ENCODE measurements around the gene CACNB3.

CACNB3 gene

DNA sequence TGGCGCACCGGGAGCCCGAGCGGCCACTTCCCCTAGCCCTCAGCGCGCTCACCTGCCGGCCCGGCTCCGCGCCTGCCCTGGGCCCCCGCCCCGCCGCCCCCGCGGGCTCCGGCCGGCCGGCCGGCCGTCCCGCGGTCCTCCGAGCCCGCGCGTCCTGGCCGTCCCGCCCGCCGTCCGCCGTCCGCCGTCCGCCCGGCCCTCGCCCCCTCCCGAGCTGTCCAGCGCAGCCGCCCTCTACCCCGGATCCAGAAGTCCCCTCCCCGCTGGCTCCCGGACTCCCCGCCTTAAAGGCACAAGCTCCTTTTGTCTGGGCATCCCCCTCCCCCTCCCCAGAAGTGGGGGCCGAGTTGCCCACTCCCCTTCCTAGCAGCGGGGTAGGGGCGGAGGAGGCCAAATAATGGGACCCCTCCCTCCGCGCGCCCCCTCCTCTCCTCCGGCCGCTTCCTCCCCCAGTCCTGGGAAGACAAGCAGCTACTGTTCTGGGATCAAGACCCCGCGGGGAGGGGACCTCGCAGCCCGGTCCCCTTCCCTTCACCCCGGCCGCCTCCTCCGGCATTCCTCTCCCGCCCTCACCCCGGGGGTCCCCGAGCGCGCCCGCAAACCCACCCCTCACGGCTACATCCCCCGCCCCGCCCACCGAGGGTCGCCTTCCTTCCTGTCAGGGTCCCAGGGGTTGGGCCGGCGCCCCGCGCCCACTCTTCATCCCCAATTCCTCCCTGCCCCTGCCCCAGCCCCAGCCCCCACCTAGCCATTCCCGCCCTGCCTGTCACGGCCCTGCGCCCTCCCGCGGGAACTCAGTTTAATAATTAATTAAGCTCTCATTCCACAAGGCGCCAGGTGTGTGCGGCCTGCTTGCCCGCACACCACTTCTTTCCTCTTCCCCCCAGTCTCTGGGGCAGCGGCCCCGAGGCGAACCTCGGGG is 29.2 kb upstream of the CACNB3 start, which contains the start of gene ADCY6:
Gene ADCY6 (minus strand): TSS at position 236 of the 922 bp plus-strand sequence. CDS start 5,655 bp downstream, outside the sequence.
- DNase-seq, result peak; percentile 14

DNA sequence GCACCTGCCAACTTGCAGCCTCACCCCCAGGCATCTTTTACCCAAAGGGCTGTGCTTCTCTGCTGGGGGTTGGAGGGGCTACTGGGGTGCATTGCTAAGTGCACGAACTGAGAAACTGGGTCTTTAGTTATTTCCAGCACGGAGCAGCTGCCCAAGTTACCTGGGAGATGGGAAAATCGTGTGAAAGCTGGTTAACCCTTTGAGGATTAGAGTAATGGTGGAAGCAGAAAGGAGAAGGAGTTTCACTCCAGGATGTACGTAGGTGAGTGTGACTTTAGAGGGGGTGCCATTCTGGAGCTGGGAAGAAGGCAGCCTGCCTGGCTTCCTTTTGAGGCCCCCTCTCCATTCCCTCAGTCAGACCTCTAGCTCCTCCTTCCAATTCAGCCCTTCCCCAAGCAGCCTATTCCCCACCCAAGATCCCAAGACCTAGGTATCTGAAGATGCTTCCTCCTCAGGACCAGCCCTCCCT is 28.4 kb upstream of the CACNB3 start:
- DNase-seq, result no peak

DNA sequence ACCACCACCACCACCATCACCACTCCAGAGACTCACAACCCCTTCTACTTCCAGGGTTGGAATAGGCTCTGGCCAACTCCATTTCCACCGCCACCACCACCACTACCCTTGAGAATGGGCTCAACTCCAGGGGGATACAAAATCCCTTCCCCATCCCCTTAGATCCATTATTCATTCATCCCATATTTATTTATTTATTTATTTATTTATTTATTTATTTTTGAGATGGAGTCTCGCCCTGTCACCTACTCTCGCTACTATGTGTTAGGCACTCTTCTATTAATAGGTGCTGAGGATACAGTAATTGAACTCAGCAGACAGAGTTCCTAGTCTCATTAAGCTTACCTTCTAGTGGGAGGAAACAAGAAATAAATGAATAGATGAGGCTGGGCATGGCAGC is 24.6 kb upstream of the CACNB3 start:
- DNase-seq, result no peak

DNA sequence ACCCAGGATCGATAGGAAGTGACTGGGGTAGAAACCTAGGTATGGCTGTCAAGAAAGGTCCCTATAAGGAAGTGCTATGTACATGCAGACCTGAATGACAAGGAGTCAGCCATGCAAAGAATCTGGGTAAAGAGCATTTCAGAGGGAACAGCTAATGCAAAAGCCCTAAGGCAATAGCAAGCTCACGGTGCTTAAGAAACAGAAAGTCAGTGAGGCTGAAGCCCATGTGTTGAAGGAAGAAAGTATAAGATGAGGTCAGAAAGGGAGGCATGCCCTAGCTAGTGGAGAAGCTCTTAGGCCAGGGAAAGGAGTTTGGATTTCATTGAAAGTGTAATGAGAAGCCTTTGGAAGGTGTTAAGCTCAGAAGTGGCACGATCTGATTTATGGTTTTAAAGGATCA is 23.4 kb upstream of the CACNB3 start:
- DNase-seq, result no peak

DNA sequence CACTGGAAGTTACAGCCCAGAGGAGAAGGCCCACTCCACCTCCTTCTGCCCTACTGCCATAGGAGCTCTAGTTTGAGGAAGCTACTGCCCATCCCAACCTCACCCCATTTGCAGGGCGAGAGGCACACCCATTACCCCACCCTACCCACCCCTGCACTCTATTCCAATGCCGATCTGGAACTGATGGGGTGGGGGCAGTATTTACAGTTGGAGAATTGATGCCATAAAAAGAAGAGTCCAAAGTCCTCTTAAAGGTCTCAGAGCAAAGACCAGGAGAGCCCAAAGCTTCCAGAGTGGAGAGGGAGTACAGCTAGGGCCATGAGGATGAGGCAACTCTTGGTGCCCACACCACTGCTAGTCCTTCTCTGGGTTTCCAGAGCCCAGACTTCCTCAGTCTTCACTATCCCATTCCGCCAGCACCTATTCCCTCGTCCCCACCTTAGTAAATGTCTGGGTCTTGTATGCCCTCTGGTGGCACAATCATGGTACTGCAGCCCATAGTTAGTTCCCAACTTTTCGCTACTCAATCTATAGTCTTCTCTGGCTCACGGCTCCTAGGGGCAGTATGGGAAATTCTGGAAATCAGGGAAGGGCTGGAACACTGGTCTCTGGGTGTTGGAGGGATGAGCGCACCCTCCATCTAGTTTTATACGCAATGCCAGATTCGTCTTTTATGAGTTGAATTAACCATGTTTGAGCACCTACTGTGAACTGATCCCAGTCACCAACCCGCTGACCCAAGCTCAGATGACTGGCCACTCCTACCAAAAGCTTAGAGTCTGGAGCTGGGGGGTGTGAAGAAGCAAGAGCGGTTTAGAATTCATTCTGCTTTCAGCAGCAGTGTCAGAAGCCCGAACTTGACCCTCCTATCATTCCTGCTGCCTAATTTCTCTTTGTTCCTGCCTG is 22.5 kb upstream of the CACNB3 start:
- peak; percentile 55 for DNase-seq

DNA sequence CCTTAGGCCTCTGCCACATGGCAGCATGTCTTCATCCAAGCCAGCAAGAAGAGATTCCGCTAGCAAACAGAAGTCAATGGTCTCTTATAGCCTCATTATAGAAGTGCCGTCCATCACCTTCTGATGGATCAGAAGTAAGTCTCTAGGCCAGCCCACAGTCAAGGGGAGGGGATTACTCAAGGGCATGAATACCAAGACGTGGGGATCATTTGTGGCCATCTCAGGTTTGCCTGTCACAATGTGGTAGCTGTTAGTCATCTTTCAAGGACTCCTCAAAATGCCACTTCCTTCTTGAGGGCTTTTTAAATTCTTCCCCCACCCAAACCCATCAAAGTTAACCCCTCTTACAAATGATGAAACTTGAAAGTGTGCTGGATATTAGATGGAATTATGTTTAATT is 21.3 kb upstream of the CACNB3 start:
- no peak for DNase-seq

DNA sequence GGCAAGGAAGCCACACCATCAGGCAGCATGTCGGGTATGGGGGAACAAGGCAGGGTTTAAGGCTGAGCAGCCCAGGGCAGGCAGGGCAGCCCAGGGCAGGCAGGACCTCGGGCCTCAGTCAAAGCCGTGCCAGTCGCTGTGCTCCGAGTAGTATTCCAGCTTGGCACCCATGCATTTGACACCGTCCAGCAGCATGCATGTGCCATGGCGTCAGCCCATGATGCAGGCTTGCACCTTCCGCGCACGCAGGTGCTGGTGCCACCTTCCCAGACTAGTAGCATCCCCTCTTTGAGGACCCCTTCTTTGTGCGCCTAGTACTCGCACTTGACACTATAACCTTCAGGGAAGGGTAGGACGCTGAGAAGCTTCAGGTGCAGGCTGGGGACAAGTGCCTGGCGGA is 17.8 kb upstream of the CACNB3 start:
- no peak for DNase-seq

DNA sequence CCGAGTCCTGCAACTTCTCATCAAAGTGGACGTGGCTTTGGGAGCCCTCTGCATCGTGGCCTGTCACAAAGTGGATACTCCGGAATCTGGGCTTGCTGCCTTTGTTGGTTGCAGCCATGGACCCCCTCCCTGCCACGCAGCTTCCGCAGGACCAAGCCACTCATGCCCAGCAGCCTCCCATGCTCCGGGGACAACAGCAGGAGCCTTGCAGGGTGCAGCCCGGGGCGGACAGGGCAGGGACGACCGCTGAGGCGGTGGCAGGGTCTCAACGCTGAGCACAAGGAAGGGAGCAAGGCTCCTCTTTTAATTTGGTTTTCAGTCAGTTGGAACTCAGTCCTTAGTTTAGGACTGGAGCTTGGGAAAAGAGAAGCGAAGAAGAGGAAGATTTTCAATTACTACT is 17.3 kb upstream of the CACNB3 start:
- no peak for DNase-seq

DNA sequence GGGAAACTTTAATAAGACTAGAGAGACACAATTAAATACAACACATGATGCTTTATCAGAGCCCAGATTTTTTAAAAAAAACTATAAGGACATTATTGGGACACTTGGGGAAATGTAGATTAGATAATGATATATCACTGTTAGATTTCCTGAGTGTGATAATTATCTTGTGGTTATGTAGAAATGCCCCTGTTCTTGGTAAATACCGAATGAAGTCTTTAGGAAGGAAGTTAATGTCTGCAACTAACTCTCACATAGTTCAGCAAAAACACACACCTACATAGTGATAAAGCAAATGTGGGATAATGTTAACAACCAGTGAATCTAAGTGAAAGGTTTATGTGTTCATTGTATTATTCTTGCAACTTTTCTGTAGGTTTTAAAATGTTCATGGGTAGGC is 14.6 kb upstream of the CACNB3 start:
- no peak for DNase-seq

DNA sequence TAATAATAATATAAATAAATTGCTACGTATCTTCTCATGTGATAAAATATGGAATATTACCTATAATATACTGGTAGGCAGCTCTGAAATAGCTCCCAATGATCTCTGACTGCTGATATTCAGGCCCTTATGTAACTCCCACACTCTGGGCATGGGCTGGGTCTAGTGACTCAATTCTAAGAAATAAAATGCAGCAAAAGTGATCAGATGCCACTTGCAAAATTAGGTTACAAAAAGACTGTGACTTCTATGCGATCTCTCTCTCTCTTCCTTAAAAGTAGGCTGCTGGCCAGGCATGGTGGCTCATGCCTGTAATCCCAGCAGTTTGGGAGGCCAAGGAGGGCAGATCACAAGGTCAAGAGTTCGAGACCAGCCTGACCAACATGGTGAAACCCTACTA is 10.3 kb upstream of the CACNB3 start:
- DNase-seq, result no peak

DNA sequence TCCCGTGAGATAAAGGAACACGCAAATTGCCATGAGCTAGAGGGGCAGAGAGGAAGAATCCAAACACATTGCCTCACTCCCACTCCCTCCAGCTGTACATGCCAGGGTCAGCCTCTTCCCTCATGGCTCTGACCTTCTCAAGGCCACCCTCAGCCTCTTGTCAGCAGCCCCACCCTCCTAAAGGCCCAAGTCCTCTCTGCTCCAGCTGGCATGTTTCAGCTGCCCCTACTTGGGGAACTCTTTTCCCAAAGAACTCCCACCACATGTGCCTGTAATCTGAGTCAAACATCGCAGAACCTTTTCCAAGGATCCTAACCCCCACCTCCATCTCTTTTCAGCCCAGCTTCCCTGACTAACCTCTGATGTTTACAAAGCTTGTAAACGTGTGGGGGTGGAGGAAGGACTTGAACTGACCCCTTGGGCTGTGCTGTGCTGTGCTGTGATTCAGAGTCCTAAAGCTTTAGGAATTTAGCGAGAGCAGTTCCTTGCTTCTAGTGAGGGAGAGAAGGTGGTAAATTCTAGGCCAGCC is 7.3 kb upstream of the CACNB3 start:
- DNase-seq, result no peak

DNA sequence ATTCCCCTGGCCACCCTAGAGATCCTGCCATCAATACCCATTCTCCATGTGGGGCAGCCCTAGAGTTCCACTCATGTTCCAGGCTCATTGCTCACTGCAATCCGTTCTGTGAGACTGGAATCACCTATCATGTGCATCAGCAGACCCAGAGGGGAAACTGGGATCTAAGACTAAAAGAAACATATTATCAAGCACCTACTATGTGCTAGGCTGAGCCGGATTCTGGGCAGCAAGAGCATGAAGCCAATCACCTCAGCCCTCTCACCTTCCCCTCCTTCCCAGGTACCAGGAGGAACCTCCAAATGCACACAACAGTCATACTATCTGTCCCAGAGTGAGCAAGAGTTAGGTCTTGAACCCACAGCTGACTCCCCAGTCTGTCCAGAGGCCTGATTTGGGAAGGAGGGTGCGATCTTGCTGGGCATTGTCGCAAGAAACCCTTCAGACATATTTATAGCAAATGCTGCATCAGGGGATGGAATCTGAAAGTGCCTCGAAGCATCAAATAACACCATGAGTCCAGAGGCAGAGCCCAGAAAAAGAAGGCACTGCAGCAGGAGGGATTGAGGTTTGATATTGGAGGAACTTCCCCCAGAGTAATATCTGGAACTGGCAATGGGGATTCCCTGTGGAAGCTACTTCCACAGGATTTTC is 6.7 kb upstream of the CACNB3 start:
- no peak for DNase-seq

DNA sequence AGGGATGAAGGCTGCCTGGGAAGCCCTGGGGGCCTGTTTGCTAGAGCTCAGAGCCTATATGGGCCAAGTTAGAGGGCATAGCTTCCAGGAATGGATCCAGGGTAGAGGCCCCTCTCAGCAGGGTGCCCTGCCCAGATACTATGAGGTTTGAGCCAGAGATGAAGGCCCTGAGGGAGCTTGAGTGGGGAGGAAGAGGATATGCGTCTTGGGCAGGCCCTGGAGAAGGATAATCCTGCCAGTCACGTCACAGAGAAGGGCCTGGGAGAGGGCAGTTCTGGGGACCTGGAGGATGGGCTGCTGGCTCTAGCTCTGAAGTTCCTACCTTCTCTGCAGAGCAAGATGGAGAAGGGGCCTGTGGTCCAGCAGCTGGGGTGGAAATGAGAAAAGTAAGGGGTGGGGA is 5.9 kb upstream of the CACNB3 start:
- no peak for DNase-seq

DNA sequence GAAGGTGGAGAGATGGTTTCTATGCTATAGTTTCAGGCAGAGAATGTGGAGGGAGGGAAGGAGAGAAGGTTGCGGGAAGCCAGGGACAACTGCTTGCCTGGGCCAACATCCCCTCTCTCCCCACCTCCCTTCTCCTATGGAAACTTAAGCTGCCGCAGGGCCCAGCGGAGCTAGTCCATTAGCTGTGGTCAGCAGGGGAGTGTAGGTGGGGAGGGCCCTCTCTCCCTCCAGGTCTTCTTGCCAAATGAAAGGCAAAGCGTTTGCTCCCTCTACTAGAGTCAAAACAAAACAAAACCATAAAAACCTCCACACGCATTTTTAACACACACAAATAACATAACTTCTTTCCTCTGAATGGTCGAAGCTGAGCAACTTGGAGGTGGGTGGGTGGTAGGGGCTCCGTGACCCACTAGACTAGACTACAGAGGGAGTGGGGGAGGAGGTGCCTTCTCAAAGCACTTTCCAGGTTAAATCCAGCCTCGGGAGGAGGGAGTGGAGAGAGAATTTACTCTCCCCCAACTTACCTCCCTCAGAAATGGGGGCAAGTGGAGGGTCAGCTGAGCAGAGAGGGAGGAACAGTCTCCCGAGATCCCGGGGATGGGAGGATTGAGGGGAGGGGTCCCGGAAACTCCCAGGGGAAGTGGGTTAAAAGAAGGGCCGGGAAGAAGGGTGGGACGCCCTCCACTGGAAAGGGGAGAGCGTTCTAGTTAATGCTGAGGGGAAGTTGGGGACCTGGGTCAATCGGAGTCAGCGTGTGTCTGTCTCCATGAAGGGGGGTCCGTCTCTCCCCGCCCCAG is 4.6 kb upstream of the CACNB3 start:
- no peak for DNase-seq

DNA sequence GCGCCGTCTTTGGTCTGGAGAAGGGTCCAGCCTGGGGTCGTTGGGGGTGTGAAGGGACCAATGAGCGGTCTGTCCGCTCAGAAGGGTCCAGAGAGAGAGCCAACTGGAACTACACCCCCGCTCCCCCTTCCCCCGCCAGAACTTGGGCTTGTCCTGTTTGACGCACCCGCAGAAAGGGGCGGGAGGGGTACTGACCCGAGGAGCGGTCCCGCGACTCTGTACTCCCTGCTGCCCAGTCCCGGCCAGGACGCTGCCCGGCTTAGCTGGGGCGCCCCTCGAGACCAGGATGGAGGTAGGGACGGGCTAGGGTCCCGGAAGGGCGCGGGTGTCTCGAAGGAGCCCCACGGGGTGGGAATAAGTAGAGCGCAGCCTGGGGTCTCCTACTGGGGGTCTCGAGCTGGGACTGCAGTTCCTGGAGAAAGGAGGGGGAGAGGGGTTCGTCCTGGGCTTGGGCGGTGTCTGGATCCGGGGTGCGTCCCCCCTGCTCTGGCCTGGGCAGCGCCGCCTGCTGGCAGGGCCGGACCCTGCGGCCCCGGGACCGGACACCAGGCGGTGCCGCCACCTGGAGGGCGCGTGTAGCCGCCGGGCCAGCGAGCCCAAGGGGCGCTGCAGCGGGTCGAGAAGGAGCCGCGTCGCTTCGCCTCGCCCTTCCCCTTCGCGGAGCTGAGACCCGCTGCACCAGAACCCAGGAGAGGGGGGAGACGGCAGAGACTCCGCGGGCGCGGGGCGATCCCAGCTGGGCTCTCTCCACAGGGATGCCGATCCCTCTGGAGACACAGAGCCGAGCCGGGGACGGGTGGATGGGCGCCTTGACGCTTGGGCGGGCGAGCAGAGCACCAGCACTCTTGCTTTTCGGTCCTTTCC is 3.8 kb upstream of the CACNB3 start:
- DNase-seq, result peak; percentile 57

DNA sequence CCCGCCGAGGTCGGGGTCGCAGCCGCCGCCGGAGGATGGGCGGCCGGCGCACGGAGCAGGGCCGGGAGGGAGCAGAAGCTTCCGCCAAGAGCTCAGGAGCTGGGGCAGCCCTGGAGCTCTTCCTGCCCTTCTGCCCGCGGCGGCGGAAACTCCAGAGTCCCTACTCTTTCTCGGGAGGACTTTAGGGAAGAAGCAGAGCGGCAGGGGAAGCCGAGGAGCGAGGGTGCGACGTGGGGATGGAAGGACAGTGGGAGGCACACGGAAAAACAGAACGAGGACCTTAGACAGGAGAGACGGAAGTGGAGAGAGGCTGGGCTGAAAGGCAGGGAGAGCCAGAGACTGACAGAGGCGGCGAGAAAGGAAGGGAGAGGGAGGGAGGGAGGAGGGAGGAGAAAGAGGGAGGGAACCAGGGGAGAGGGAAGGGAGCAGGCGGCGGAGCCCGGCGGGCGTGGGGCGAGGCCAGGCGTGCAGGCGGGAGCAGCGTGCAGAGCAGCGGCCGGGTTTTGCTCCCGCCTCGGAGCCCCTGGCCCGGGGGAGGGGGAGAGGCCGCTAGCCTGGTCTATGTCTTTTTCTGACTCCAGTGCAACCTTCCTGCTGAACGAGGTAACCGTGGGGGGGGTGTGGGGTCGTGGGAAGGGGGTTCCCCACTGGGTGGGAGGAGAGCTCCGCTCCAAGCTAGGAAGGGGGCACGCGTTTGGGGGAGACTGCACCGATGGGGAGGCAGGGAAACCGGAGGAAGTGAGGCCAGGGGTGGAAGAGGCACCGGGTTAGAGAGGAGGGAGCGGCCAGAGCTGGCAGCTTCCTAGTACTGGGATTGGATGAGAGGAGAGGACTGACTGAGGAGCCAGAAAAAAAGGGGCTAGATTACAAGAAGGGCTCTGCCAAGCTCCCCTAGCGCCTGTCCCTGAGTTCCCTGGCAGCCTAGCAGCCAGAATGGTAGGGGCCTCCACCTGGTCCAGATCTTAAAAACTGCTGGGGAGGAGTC is 2.9 kb upstream of the CACNB3 start:
- DNase-seq, result peak; percentile 73

DNA sequence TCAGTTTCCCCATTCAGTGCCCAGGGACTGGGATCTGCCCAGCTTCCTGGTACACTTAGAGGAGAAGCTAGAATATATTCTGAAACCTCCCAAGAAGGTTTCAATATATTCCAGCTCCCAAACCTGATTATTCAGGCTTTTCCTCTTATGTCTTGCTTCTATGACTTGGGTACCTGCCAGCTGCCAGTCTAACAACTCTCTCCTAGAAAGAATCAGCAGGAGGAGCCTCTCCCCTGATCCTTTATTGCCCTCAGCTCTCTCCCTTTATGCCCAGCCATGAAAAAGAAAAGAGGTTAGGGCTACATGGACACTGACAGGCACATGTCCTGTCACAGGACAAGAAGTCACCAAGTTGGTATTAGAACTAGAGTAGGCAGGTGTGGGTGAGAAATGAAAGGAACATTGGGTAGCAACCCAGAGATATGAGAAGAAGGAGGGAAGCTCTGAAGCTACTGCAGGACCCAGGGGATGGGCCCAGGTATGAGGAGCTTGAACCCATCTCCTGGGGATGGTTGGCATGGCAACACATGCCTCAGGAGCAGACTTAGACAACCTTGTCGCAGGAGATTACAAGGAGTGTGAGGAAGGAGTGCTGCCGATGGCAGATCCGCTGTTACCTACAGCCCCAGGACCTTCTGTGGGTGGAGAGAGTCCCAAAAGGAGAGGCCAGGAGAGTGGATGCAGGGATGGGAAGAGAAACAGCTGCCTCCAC is 2.0 kb upstream of the CACNB3 start:
- no peak for DNase-seq

DNA sequence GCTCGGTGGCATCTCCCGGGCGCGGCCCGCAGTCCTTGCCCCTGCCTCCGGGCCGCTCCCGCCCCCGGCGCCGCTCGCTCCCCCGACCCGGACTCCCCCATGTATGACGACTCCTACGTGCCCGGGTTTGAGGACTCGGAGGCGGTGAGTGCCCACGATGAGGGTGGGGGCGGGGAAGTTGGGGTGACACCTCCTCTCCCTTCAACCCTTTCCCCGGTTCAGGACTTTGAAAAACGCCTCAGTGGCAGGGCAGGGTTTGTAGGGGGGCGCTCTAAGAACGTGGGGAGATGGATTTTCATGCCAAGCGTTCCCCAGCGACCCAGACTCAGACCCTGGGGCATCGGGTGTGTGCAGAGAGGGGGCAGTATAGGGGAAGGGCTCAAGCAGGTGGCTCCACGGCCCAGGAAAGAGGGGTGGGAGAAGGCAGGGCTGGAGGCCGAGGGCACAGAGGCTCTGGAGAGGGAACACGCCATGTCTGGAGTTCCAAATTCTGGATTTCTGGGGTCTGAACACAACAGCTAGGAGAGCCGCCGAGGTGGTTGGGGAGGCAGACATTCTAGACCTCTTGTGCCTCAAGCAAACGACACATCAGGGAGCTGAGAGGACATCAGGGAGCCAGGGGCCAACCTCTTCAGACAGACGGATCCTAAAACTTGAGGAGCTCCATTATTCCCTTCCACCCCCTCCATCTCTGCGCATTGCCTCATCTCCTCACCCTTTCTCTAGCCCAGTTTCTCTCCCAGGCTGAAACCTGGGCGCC is 715 bp downstream of the CACNB3 start:
- peak; percentile 51 for DNase-seq
